ENCODE results near the gene BTBD10. TPM values are rescaled to one million over a fixed set of nuclear protein-coding genes. Genes with fewer than 3 reads are reported as not detected.

BTBD10 gene
- total and polyA plus RNA-seq, 2 donors (not counting 1 experiment from before 2014, with no cell fraction given), result 40.2 to 83.9 TPM

- Histone ChIP-seq H3K9ac (ENCODE audit: insufficient read depth, low read length) (no peak overlapping the region), H3K4me1 (ENCODE audit: control insufficient read depth, extremely low read depth, insufficient read depth, low read length) (no peaks in the 10 kb centered on the region), H2AFZ (ENCODE audit: low read length) (no peak overlapping the region), H4K20me1 (ENCODE audit: control insufficient read depth, extremely low read depth, insufficient read depth, low read length) (no peaks in the 10 kb centered on the region), H3K4me2 (ENCODE audit: extremely low read depth, insufficient read depth, low read length) (no peak overlapping the region), H3K27me3 (ENCODE audit: control insufficient read depth, insufficient read depth, low read length) (no peaks in the 10 kb centered on the region), H3K4me3 (replicated peaks in 1 of 4; ENCODE audit: control extremely low read depth in 1 of 4, insufficient read depth in 1 of 4, low read depth in 3 of 4, low read length in 4 of 4) (no peak overlapping the region), H3K9me3 (ENCODE audit: control insufficient read depth, insufficient read depth, low read depth, low read length) (no peaks in the 10 kb centered on the region), H3K79me2 (ENCODE audit: control insufficient read depth, insufficient read depth, low read length) (peaks cover 5% of the 10 kb centered on the region), H3K36me3 (ENCODE audit: control insufficient read depth, insufficient read depth, low read length) (no peaks in the 10 kb centered on the region), H3K27ac (ENCODE audit: insufficient read depth, low read length) (no peak overlapping the region)
- TF ChIP-seq, protein P1, sequence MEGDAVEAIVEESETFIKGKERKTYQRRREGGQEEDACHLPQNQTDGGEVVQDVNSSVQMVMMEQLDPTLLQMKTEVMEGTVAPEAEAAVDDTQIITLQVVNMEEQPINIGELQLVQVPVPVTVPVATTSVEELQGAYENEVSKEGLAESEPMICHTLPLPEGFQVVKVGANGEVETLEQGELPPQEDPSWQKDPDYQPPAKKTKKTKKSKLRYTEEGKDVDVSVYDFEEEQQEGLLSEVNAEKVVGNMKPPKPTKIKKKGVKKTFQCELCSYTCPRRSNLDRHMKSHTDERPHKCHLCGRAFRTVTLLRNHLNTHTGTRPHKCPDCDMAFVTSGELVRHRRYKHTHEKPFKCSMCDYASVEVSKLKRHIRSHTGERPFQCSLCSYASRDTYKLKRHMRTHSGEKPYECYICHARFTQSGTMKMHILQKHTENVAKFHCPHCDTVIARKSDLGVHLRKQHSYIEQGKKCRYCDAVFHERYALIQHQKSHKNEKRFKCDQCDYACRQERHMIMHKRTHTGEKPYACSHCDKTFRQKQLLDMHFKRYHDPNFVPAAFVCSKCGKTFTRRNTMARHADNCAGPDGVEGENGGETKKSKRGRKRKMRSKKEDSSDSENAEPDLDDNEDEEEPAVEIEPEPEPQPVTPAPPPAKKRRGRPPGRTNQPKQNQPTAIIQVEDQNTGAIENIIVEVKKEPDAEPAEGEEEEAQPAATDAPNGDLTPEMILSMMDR (conservative IDR thresholded peaks at IDR 0.05 in 1 of 2, IDR thresholded peaks at IDR 0.05 in 1 of 2; ENCODE audit: low read depth in 1 of 2, low read length in 2 of 2), result no peak
- no peak for TF ChIP-seq EZH2 (IDR thresholded peaks at IDR 0.05; ENCODE audit: low read length, missing control alignments)
- no peak for DNase-seq (ENCODE audit: low read depth in 2 of 2)
Measured at GRCh38 chr11:13429288-13429687, 33.7 kb downstream of the BTBD10 start.

GRCh38 chr11:13427440-13427839, 35.6 kb downstream of the BTBD10 start:
- Histone ChIP-seq H3K4me1 (ENCODE audit: control insufficient read depth, extremely low read depth, insufficient read depth, low read length) (no peaks in the 10 kb centered on the region), H3K36me3 (ENCODE audit: control insufficient read depth, insufficient read depth, low read length) (no peaks in the 10 kb centered on the region), H2AFZ (ENCODE audit: low read length) (no peak overlapping the region), H4K20me1 (ENCODE audit: control insufficient read depth, extremely low read depth, insufficient read depth, low read length) (no peaks in the 10 kb centered on the region), H3K79me2 (ENCODE audit: control insufficient read depth, insufficient read depth, low read length) (peaks cover 5% of the 10 kb centered on the region), H3K4me2 (ENCODE audit: extremely low read depth, insufficient read depth, low read length) (no peak overlapping the region), H3K9ac (ENCODE audit: insufficient read depth, low read length) (no peak overlapping the region), H3K27me3 (ENCODE audit: control insufficient read depth, insufficient read depth, low read length) (no peaks in the 10 kb centered on the region), H3K4me3 (replicated peaks in 1 of 4; ENCODE audit: control extremely low read depth in 1 of 4, insufficient read depth in 1 of 4, low read depth in 3 of 4, low read length in 4 of 4) (no peak overlapping the region), H3K9me3 (ENCODE audit: control insufficient read depth, insufficient read depth, low read depth, low read length) (no peaks in the 10 kb centered on the region), H3K27ac (ENCODE audit: insufficient read depth, low read length) (no peak overlapping the region)
- TF ChIP-seq EZH2 (IDR thresholded peaks at IDR 0.05; ENCODE audit: low read length, missing control alignments), result no peak
- TF ChIP-seq, protein P1 (conservative IDR thresholded peaks at IDR 0.05 in 1 of 2, IDR thresholded peaks at IDR 0.05 in 1 of 2; ENCODE audit: low read depth in 1 of 2, low read length in 2 of 2), result no peak
- no peak for DNase-seq (ENCODE audit: low read depth in 2 of 2)

- Histone ChIP-seq H3K4me1 (ENCODE audit: control insufficient read depth, extremely low read depth, insufficient read depth, low read length) (no peaks in the 10 kb centered on the region), H3K27me3 (ENCODE audit: control insufficient read depth, insufficient read depth, low read length) (no peaks in the 10 kb centered on the region), H3K27ac (ENCODE audit: insufficient read depth, low read length) (no peak overlapping the region), H4K20me1 (ENCODE audit: control insufficient read depth, extremely low read depth, insufficient read depth, low read length) (no peaks in the 10 kb centered on the region), H3K36me3 (ENCODE audit: control insufficient read depth, insufficient read depth, low read length) (no peaks in the 10 kb centered on the region), H3K4me3 (replicated peaks in 1 of 4; ENCODE audit: control extremely low read depth in 1 of 4, insufficient read depth in 1 of 4, low read depth in 3 of 4, low read length in 4 of 4) (no peak overlapping the region), H3K9ac (ENCODE audit: insufficient read depth, low read length) (no peak overlapping the region), H3K9me3 (ENCODE audit: control insufficient read depth, insufficient read depth, low read depth, low read length) (no peaks in the 10 kb centered on the region), H3K79me2 (ENCODE audit: control insufficient read depth, insufficient read depth, low read length) (peaks cover 4% of the 10 kb centered on the region), H3K4me2 (ENCODE audit: extremely low read depth, insufficient read depth, low read length) (no peak overlapping the region), H2AFZ (ENCODE audit: low read length) (no peak overlapping the region)
- no peak for TF ChIP-seq EZH2 (IDR thresholded peaks at IDR 0.05; ENCODE audit: low read length, missing control alignments)
- TF ChIP-seq, protein P1 (conservative IDR thresholded peaks at IDR 0.05 in 1 of 2, IDR thresholded peaks at IDR 0.05 in 1 of 2; ENCODE audit: low read depth in 1 of 2, low read length in 2 of 2), result no peak
- no peak for DNase-seq (ENCODE audit: low read depth in 2 of 2)
Measured at GRCh38 chr11:13423372-13423771, 39.6 kb downstream of the BTBD10 start.
